ENCODE results near the gene RCN2. TPM values are rescaled to one million over a fixed set of nuclear protein-coding genes. Genes with fewer than 3 reads are reported as not detected.

The RCN2 gene
- total and polyA plus RNA-seq, 3 donors from 2014 or later: 61.1 to 164 (median 78.3) TPM

GRCh38 chr15:76986743-76987142, 55.2 kb downstream of the RCN2 start:
- 85 to 100% methylated on average over 3 of the region's 3 CpGs for WGBS, 2 donors
- intact Hi-C loops (cut with DNase I; ENCODE audit: low total_unique reads): no loop called here
- no peaks in the 10 kb centered on the region for H3K9me3 ChIP-seq
- no peaks in the 10 kb centered on the region for H3K4me1 ChIP-seq
- H3K27ac ChIP-seq: no peak overlapping the region
- H3K4me3 ChIP-seq: no peak overlapping the region
- no peaks in the 10 kb centered on the region for H3K27me3 ChIP-seq
- no peak for TF ChIP-seq CTCF (IDR thresholded peaks at IDR 0.05)
- TF ChIP-seq POLR2A (IDR thresholded peaks at IDR 0.05): no peak
- DNase-seq: no peak
- H3K36me3 ChIP-seq (ENCODE audit: low read depth, missing control alignments): no peaks in the 10 kb centered on the region

- no peak overlapping the region for H3K4me3 ChIP-seq
- H3K4me1 ChIP-seq: no peaks in the 10 kb centered on the region
- H3K36me3 ChIP-seq (ENCODE audit: low read depth, missing control alignments): no peaks in the 10 kb centered on the region
- H3K27me3 ChIP-seq: no peaks in the 10 kb centered on the region
- no peak for DNase-seq
- 90 to 92% methylated on average over 5 to 6 of the region's 6 CpGs for WGBS, 2 donors
- intact Hi-C loops (cut with DNase I; ENCODE audit: low total_unique reads): no loop called here
- no peak overlapping the region for H3K27ac ChIP-seq
- no peak for TF ChIP-seq CTCF (IDR thresholded peaks at IDR 0.05)
- TF ChIP-seq POLR2A (IDR thresholded peaks at IDR 0.05): no peak
- H3K9me3 ChIP-seq: no peaks in the 10 kb centered on the region
Observed at GRCh38 chr15:76987276-76987675, 55.7 kb downstream of the RCN2 start.

DNA sequence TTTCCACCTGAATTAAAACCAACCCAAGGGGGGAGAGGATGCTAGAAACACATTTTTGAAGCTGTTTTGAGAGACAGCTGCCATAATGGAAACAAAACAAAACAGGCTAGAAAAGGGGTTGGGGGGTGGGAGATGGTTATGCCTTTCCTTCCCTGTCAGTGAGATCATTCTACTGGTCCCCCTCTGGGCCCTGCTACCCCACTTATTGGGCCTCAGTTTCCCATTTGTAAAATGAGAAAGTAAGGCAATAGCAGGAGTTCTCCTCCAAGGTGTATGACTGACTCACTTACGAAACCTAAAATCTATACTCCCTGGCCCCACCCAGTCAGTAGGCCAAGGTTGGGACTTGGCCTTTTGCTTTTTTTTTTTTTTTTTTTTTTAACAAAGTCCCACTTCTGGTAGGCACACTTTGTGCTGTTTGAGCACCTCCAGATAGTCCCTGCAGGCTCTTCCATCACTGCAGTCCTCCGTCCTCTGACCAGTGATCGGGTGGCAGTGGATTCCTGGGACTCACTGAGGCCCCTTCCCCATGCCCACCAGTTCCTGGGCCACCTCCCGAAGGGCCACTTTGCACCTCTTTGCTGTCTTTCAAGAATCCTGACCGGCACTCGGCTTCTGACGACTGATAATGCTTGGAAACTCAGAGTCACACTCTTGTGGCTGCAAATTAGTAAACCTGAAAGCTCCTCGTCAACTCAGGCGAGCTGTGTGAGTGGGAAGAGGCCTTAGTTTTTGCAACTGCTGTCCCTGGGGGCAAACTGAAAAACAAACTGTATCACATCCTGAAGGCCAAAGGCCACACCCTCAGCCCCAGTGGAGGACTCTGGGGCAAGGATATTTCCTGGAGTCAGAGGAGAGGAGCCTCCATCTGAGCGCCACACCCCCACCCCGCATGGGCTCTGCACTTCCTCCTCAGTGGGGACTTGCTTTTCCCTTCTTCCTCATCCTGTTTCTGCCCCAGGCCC, 56.6 kb downstream of the RCN2 start:
- TF ChIP-seq POLR2A (IDR thresholded peaks at IDR 0.05) (no peak), CTCF (IDR thresholded peaks at IDR 0.05) (no peak)
- no peaks in the 10 kb centered on the region for H3K9me3 ChIP-seq
- no peak overlapping the region for H3K4me3 ChIP-seq
- WGBS, 2 donors: 71 to 75% methylated on average over 9 to 11 of the region's 11 CpGs
- H3K27me3 ChIP-seq: no peaks in the 10 kb centered on the region
- peak; percentile 44 for DNase-seq
- H3K36me3 ChIP-seq (ENCODE audit: low read depth, missing control alignments): no peaks in the 10 kb centered on the region
- no peaks in the 10 kb centered on the region for H3K4me1 ChIP-seq
- intact Hi-C loops (cut with DNase I; ENCODE audit: low total_unique reads): no loop called here
- no peak overlapping the region for H3K27ac ChIP-seq

- 80 to 83% methylated on average over 12 of the region's 12 CpGs for WGBS, 2 donors
- no peak for DNase-seq
- Histone ChIP-seq H3K9me3 (no peaks in the 10 kb centered on the region), H3K27ac (no peak overlapping the region), H3K36me3 (ENCODE audit: low read depth, missing control alignments) (no peaks in the 10 kb centered on the region), H3K27me3 (no peaks in the 10 kb centered on the region), H3K4me3 (no peak overlapping the region), H3K4me1 (no peaks in the 10 kb centered on the region)
- intact Hi-C loops (cut with DNase I; ENCODE audit: low total_unique reads): no loop called here
- TF ChIP-seq POLR2A (IDR thresholded peaks at IDR 0.05): no peak
- TF ChIP-seq CTCF (IDR thresholded peaks at IDR 0.05): no peak
Observed at GRCh38 chr15:76988867-76989780, 57.6 kb downstream of the RCN2 start.

All from testis (tissue), 3 donors.